Stimulated activated CD4-positive, alpha-beta T cell treated with anti-CD3 and anti-CD28 coated beads, Interleukin-12 subunit alpha, Interleukin-12 subunit beta, amount 100 ng/mL, for 48 hours (primary cell): ENCODE results near the gene FOXP1.
A peak's percentile ranks its signal among the peaks of the same experiment; 100 is the strongest.

Experiments
- DNase-seq, 3 donors: peaks; one replicate each; pipeline ENCODE4 v3.0.0-alpha.2; 2020; ENCODE audit warnings: low read depth in 2 of 3, low spot score in 1 of 3

FOXP1 gene

GRCh38 chr3:71488391-71488809 is 95.1 kb downstream of the FOXP1 start:
- DNase-seq: no peak

- no peak for DNase-seq
Measured at GRCh38 chr3:71487418-71487817, 96.1 kb downstream of the FOXP1 start.

GRCh38 chr3:71486831-71487230 is 96.7 kb downstream of the FOXP1 start:
- DNase-seq: no peak

- DNase-seq: no peak
Measured at GRCh38 chr3:71485896-71486295, 97.6 kb downstream of the FOXP1 start.

GRCh38 chr3:71484452-71484851 is 99.1 kb downstream of the FOXP1 start:
- no peak for DNase-seq

- no peak for DNase-seq
Measured at GRCh38 chr3:71484047-71484446, 99.5 kb downstream of the FOXP1 start.

GRCh38 chr3:71482771-71483170 is 100.8 kb downstream of the FOXP1 start:
- DNase-seq: no peak

- DNase-seq: peak; percentile 47 to 68 (median 64)
Measured at GRCh38 chr3:71478568-71478967, 105.0 kb downstream of the FOXP1 start.

- DNase-seq: no peak
Measured at GRCh38 chr3:71476950-71477349, 106.6 kb downstream of the FOXP1 start.

- no peak for DNase-seq
Measured at GRCh38 chr3:71469138-71469435, 114.4 kb downstream of the FOXP1 start.

GRCh38 chr3:71468311-71469137 is 115.0 kb downstream of the FOXP1 start:
- DNase-seq: no peak

GRCh38 chr3:71466483-71466882 is 117.0 kb downstream of the FOXP1 start:
- DNase-seq: no peak

- no peak for DNase-seq
Measured at GRCh38 chr3:71465371-71466036, 118.0 kb downstream of the FOXP1 start.

GRCh38 chr3:71464613-71465012 is 118.9 kb downstream of the FOXP1 start:
- no peak for DNase-seq

GRCh38 chr3:71463617-71464016 is 119.9 kb downstream of the FOXP1 start:
- DNase-seq: no peak

GRCh38 chr3:71462586-71462985 is 120.9 kb downstream of the FOXP1 start:
- no peak for DNase-seq

GRCh38 chr3:71461749-71462483 is 121.6 kb downstream of the FOXP1 start:
- DNase-seq: no peak

- DNase-seq: no peak
Measured at GRCh38 chr3:71461114-71461513, 122.4 kb downstream of the FOXP1 start.

- DNase-seq: no peak
Measured at GRCh38 chr3:71458895-71459294, 124.6 kb downstream of the FOXP1 start.

GRCh38 chr3:71456826-71457225 is 126.7 kb downstream of the FOXP1 start:
- DNase-seq: no peak

- DNase-seq: no peak
Measured at GRCh38 chr3:71456156-71456555, 127.4 kb downstream of the FOXP1 start.
